Ishikawa (cell line): ENCODE results near the gene USP47.

Source experiments
- CEBPB ChIP-seq: IDR thresholded peaks from 2 replicates; pipeline ENCODE4 v1.6.1; 2012
- CREB1 ChIP-seq: IDR thresholded peaks from 2 replicates; pipeline ENCODE4 v1.6.1; 2012; ENCODE audit warnings: low read depth
- EP300 ChIP-seq: IDR thresholded peaks from 2 replicates; pipeline ENCODE4 v1.6.1; 2012; ENCODE audit warnings: borderline replicate concordance
- FOXM1 ChIP-seq: IDR thresholded peaks from 2 replicates; pipeline ENCODE4 v1.6.1; 2012; ENCODE audit warnings: low read depth, borderline replicate concordance
- NFIC ChIP-seq: IDR thresholded peaks from 2 replicates; pipeline ENCODE4 v1.6.1; 2012
- REST ChIP-seq: IDR thresholded peaks from 2 replicates; pipeline ENCODE4 v1.6.1; 2012; ENCODE audit warnings: low read depth, mild to moderate bottlenecking
- TAF1 ChIP-seq: IDR thresholded peaks from 2 replicates; pipeline ENCODE4 v1.6.1; 2012; ENCODE audit warnings: low read depth, mild to moderate bottlenecking
- TCF12 ChIP-seq: IDR thresholded peaks from 2 replicates; pipeline ENCODE4 v1.6.1; 2012; ENCODE audit warnings: low read depth
- TEAD4 ChIP-seq: IDR thresholded peaks from 2 replicates; pipeline ENCODE4 v1.6.1; 2012
- USF1 ChIP-seq: IDR thresholded peaks from 2 replicates; pipeline ENCODE4 v1.6.1; 2012
- YY1 ChIP-seq: IDR thresholded peaks from 2 replicates; pipeline ENCODE4 v1.6.1; 2012; ENCODE audit warnings: low read depth
- TF ChIP-seq, protein P1 (sequence below): IDR thresholded peaks from 2 replicates; pipeline ENCODE4 v1.6.1; 2012

DNA sequence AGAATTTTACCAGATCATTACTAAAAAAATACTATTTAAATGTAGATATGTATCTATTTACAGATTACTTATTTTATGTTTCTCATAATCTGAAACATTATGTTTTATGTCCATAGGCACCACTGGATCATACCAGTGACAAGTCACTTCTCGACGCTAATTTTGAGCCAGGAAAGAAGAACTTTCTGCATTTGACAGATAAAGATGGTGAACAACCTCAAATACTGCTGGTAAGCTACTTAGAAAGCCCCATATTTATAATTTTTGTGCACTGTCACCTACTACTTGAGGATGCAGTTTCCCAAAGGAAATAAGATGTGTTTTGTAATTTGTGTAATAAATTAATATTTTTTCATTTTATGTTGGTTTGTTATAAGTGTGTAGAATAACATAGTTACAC is 42.6 kb downstream of the USP47 start:
- no peak for TF ChIP-seq USF1
- no peak for TF ChIP-seq NFIC
- TF ChIP-seq EP300, result no peak
- TF ChIP-seq, protein P1, sequence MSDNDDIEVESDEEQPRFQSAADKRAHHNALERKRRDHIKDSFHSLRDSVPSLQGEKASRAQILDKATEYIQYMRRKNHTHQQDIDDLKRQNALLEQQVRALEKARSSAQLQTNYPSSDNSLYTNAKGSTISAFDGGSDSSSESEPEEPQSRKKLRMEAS, result no peak
- no peak for TF ChIP-seq YY1
- no peak for TF ChIP-seq TAF1
- no peak for TF ChIP-seq CEBPB
- no peak for TF ChIP-seq FOXM1
- no peak for TF ChIP-seq REST
- TF ChIP-seq TCF12, result no peak
- TF ChIP-seq CREB1, result no peak
- no peak for TF ChIP-seq TEAD4
